Mucosa of rectum (tissue), 2 donors: Measurements from ENCODE around the gene PSMC4.
A peak's percentile ranks its signal among the peaks of the same experiment; 100 is the strongest.

Experiments used
- H3K27ac ChIP-seq, 2 donors: one replicate each; pipeline ENCODE4 v1.7.0; 2013; ENCODE audit warnings: inconsistent platforms in 2 of 2, low read depth in 2 of 2, low read length in 2 of 2
- H3K27me3 ChIP-seq, 2 donors: one replicate each; pipeline ENCODE4 v1.7.0; 2013; ENCODE audit warnings: low read length in 2 of 2; ENCODE audit not compliant: control insufficient read depth in 2 of 2, insufficient read depth in 2 of 2
- H3K36me3 ChIP-seq, 2 donors: one replicate each; pipeline ENCODE4 v1.7.0; 2013; ENCODE audit warnings: low read length in 2 of 2; ENCODE audit not compliant: control insufficient read depth in 2 of 2, insufficient read depth in 2 of 2
- H3K4me1 ChIP-seq, 2 donors: one replicate each; pipeline ENCODE4 v1.7.0; 2013; ENCODE audit warnings: low read length in 2 of 2, mild to moderate bottlenecking in 1 of 2; ENCODE audit not compliant: control insufficient read depth in 2 of 2, insufficient read depth in 2 of 2
- H3K4me3 ChIP-seq, 2 donors: one replicate each; pipeline ENCODE4 v1.7.0; 2013; ENCODE audit warnings: low read length in 2 of 2
- H3K9ac ChIP-seq, 2 donors: one replicate each; pipeline ENCODE4 v1.7.0; 2013; ENCODE audit warnings: low read length in 2 of 2, low read depth in 1 of 2, mild to moderate bottlenecking in 1 of 2
- H3K9me3 ChIP-seq, 2 donors: one replicate each; pipeline ENCODE4 v1.7.0; 2013; ENCODE audit warnings: low read length in 2 of 2; ENCODE audit not compliant: control insufficient read depth in 2 of 2
- donor health status: healthy.
- donor health status: Normal muscosa, but diverticular disease.

PSMC4 gene

DNA sequence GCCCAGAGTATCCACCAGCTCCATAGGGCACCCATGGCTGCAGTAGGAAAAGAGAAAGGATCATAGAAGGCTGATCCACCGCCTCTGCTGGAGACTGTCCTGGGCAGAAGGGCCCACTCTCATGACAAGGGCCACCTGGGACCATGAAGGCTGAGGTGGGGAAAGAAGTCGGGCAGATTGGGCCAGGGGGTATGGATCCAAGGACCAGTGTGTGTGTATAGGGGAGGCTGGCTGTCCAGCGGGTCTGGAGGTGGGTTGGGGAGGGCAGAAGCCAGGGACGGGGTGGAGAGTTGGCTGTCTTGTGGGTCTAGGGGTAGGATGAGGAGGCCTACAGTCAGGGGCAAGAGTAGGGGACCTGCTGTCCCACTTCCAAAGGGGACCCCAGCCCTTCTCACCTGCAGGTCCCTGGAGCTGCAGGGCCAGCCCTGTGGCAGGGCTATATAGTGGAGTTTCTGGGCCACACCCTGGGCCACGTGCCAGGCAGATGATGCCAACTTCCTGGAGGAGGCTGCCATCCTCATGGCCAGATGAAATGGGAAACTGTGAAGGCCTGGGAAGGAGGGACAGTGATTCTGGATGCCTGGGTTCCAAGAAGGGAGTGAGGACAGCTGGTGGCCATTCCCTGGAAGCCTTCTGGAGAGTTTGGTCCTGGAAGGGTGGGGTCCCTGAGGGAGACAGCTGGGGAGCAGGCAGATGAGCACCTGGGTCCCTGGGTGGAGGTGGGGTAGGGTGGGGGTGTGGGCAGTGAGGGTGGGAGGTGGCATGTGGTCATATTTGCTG is 36.2 kb upstream of the PSMC4 start, which contains the start of gene FCGBP:
TSS of gene FCGBP (minus strand) at position 51 of the 780 bp plus-strand sequence.
- Histone ChIP-seq H3K27me3 (no peaks in the 10 kb centered on the region), H3K4me1 (peaks cover 18 to 35% of the 10 kb centered on the region in 2 donors), H3K9ac (peak within 1 kb of the TSS; percentile 41 to 63), H3K9me3 (no peaks in the 10 kb centered on the region), H3K27ac (peak within 1 kb of the TSS; percentile 77), H3K36me3 (no peaks in the 10 kb centered on the region), H3K4me3 (peak within 1 kb of the TSS; percentile 64 to 69)

DNA sequence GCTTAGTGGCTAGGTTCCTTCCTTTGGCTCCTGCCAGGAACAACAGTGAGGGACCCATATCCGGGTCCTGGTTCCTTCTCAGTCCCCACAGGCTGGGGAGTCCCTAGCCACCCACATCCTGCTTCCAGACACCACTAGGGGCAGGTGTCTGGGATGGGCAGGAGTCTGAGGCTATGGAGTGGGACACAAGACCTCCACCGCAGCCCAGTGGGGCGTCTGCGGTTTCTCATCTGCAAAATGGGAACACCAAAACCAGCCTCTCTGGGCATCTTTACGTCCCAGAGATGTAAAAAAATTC is 35.7 kb upstream of the PSMC4 start:
- Histone ChIP-seq H3K27ac (peak overlapping the region; percentile 77), H3K36me3 (no peaks in the 10 kb centered on the region), H3K4me3 (peak overlapping the region in 1 of 2 donors; percentile 7), H3K27me3 (no peaks in the 10 kb centered on the region), H3K4me1 (peaks cover 18 to 37% of the 10 kb centered on the region in 2 donors), H3K9ac (no peak overlapping the region), H3K9me3 (no peaks in the 10 kb centered on the region)

DNA sequence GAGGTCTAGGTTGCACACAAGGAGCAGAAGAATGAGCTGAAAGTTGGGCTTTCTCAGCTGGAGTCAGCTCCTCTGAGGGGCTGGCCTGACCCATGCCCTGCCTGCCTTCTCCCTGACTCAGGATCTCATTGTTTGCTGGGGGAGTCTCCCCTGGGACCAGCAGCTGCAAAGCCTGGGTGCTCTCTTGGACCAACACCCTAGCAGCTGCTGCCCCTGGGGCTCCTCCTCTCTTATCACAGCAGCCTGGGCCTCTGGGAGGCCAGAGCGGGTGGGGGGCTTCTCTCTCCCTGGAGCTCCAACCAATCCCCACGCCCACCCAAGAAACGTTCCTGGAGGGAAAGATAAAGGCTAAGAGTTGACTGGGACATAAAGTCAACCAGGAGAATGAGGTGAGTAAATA is 34.9 kb upstream of the PSMC4 start:
- Histone ChIP-seq H3K27ac (peak overlapping the region; percentile 77), H3K4me3 (peak overlapping the region in 1 of 2 donors; percentile 7), H3K9ac (peak overlapping the region in 1 of 2 donors; percentile 48), H3K9me3 (no peaks in the 10 kb centered on the region), H3K27me3 (no peaks in the 10 kb centered on the region), H3K4me1 (peaks cover 20 to 42% of the 10 kb centered on the region in 2 donors), H3K36me3 (no peaks in the 10 kb centered on the region)

DNA sequence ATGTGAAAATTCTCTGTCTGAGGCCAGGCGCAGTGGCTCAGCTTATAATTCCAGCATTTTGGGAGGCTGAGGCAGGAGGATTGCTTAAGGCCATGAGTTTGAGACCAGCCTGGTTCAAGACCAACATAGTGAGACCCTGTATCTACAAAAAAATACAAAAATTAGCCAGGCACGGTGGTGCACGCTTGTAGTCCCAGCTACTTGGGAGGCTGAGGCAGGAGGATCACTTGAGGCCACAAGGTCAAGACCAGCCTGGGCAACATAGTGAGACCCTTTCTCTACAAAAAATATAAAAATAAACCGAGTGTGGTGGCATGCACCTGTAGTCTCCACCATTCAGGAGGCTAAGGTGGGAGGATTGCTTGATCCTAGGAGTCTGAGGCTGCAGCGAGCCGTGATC is 34.3 kb upstream of the PSMC4 start:
- Histone ChIP-seq H3K4me1 (peaks cover 26 to 48% of the 10 kb centered on the region in 2 donors), H3K36me3 (no peaks in the 10 kb centered on the region), H3K27ac (peak overlapping the region; percentile 77), H3K9me3 (no peaks in the 10 kb centered on the region), H3K27me3 (no peaks in the 10 kb centered on the region), H3K9ac (peak overlapping the region in 1 of 2 donors; percentile 48), H3K4me3 (no peak overlapping the region)

DNA sequence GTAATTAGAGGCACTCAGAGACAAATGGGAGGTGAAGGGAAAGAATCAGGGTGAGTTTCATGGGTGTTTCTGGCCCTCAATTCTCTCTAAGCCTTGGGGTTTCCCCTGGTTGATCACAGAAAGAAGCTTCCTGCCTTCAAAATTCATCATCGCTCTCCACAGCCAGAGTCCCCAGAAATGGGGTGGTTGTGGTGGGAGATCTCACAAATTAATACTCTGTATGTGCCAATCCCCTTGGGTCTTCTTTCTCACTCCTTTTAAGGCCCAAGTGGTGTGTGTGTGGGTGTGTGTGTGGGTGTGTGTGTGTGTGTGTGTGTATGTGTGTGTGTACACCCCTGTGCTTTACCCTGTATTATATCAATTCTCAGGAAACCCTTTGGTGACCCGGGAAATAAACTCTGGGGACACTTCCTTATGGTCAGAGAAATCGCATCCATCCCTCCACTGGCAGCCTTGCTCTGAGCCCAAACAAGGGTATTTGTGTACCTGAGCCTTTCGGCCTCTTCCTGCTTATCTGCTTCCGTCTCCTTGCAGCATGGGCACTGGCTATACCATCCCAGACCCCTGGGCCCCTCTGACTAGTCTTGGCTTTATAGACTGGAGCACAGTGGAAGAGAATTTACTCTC is 33.8 kb upstream of the PSMC4 start:
- peak overlapping the region; percentile 5 to 20 for H3K4me3 ChIP-seq
- H3K4me1 ChIP-seq: peaks cover 32 to 53% of the 10 kb centered on the region in 2 donors
- no peaks in the 10 kb centered on the region for H3K27me3 ChIP-seq
- H3K9me3 ChIP-seq: no peaks in the 10 kb centered on the region
- no peak overlapping the region for H3K9ac ChIP-seq
- H3K36me3 ChIP-seq: no peaks in the 10 kb centered on the region
- H3K27ac ChIP-seq: peak overlapping the region; percentile 77

DNA sequence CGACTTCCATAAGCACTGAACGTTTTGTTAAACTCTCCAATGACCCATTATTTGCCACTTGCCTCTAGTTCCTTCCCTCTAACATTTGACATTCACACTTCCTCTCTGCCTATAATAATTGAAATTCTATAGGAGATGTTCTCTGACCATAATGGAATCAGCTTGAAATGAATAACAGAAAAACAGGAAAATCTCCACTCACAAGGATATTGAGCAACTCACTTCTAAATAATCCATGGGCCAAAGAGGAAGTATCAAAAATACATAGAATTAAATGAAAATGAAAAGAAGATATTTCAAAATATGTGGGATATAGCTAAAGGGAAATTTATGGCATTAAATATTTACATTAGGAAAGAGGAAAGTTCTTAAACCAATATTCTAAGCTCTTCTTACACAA is 33.2 kb upstream of the PSMC4 start:
- H3K9ac ChIP-seq: no peak overlapping the region
- peak overlapping the region; percentile 5 to 20 for H3K4me3 ChIP-seq
- no peaks in the 10 kb centered on the region for H3K9me3 ChIP-seq
- H3K4me1 ChIP-seq: peaks cover 36 to 59% of the 10 kb centered on the region in 2 donors
- peak overlapping the region; percentile 49 to 77 for H3K27ac ChIP-seq
- H3K27me3 ChIP-seq: no peaks in the 10 kb centered on the region
- no peaks in the 10 kb centered on the region for H3K36me3 ChIP-seq

DNA sequence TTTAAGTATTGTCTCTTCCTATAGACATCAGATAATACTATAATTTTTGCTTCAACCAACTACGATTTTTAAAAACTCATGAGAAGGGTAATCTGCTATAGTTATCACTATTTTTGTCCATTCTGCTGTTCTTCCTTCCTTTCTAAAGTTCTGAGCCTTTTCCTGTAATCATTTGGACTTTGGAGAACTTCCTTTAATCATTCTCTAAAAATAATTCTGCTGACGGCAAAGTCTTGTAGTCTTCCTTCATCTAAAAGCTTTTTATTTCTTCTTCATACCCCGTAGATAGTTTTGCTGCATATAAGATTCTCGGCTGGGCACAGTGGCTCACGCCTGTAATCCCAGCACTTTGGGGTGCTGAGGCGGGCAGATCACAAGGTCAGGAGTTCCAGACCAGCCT is 31.4 kb upstream of the PSMC4 start:
- H3K36me3 ChIP-seq: no peaks in the 10 kb centered on the region
- no peaks in the 10 kb centered on the region for H3K9me3 ChIP-seq
- H3K4me1 ChIP-seq: peaks cover 45 to 67% of the 10 kb centered on the region in 2 donors
- H3K9ac ChIP-seq: no peak overlapping the region
- H3K27ac ChIP-seq: no peak overlapping the region
- H3K4me3 ChIP-seq: no peak overlapping the region
- no peaks in the 10 kb centered on the region for H3K27me3 ChIP-seq

DNA sequence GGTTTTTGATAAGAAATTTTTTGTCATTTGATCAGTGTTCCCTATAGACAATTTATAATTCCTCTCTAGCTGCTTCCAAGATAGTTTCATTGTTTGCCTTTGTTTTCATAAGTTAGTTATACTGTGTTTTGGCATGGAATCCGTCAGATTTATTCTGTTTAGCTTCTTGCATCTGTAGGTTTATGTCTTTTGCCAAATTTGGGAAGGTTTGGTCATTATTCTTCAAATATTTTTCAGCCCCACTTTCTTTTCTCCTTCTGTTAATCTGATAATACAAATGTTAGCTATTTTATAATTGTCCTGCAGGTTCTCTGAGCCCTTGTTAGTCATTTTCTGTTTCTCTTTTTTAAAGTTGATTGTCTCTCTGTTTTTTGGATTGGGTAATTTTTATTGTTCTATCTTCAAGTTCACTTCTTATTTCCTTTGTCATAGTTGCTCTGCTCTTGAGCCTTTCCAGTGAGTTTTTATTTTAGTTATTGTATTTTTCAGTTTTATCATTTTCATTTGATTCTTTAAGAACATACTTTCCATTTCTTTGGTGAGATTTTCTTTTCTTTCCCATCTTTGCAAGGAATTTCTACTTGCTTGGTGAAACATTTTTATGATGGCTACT is 30.6 kb upstream of the PSMC4 start:
- no peak overlapping the region for H3K4me3 ChIP-seq
- H3K27me3 ChIP-seq: no peaks in the 10 kb centered on the region
- H3K27ac ChIP-seq: no peak overlapping the region
- H3K4me1 ChIP-seq: peaks cover 50 to 67% of the 10 kb centered on the region in 2 donors
- H3K36me3 ChIP-seq: no peaks in the 10 kb centered on the region
- H3K9ac ChIP-seq: no peak overlapping the region
- no peaks in the 10 kb centered on the region for H3K9me3 ChIP-seq

DNA sequence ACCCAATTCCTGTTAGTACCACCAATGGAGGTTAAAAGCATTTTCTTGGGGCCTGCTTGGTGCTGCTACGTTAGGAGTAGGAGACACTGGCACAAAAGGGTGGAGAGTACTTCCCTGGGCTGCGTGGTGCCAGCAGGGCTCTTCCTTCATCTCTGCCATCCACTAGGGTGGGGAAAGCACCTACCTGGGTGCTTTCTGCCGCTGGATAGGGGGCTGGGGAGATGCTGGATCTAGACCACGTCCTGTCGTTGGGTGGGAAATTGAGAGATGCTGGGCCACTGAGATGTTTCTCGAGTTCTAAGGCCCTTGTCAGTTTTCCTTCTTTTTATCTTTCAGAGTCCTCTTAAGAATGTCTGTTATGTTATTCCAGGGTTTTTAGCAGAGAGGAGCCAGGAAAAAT is 29.8 kb upstream of the PSMC4 start:
- H3K27ac ChIP-seq: peak overlapping the region; percentile 92
- no peaks in the 10 kb centered on the region for H3K27me3 ChIP-seq
- H3K9ac ChIP-seq: peak overlapping the region; percentile 45 to 52
- peak overlapping the region in 1 of 2 donors; percentile 53 for H3K4me3 ChIP-seq
- H3K4me1 ChIP-seq: peaks cover 46 to 60% of the 10 kb centered on the region in 2 donors
- H3K9me3 ChIP-seq: no peaks in the 10 kb centered on the region
- H3K36me3 ChIP-seq: no peaks in the 10 kb centered on the region
